HepG2 (cell line): Measurements from ENCODE around the gene PVRIG. TPM values are rescaled to one million over a fixed set of nuclear protein-coding genes. Genes with fewer than 3 reads are reported as not detected.

Source experiments
- ATAC-seq: fragments of 200-7000 bp; cut with Tn5 transposase; 3 replicates; pipeline ENCODE4 v1.9.1; 2020; ENCODE audit warnings: mild to moderate bottlenecking, moderate library complexity
- BruUV-seq: library from RNA; stranded (reverse); fragments of 400-500 nt; replicated peaks from 2 replicates; lab custom pipeline; 2021; lab: Mats Ljungman, UMichigan
- CTCF ChIA-PET: fragments of 300-600 bp; formaldehyde crosslinking; extraction: SDS; loops from one replicate; lab custom pipeline; 2021; ENCODE audit warnings: low total read pairs, inconsistent platforms, low intra/inter-chr PET ratio; lab: Yijun Ruan, JAX
- POLR2A ChIA-PET: fragments of 350-600 bp; sonication (Branson Sonifier 250); formaldehyde crosslinking; loops from one replicate; lab custom pipeline; 2020; ENCODE audit warnings: antibody characterized with exemption, inconsistent platforms; lab: Yijun Ruan, JAX
- DNase-seq: peaks from one replicate; pipeline ENCODE4 v3.0.0-alpha.2; 2015; ENCODE audit warnings: low spot score
- FAIRE-seq: peaks from 3 replicates; lab custom pipeline; 2011; peaks lifted over from hg19 to GRCh38; lab: Jason Lieb, UNC
- H2AFZ ChIP-seq: one replicate; pipeline ENCODE4 v1.6.1; 2011; ENCODE audit warnings: low read length, inconsistent platforms
- H3K27ac ChIP-seq: fragments of 300-600 bp; 3 replicates; pipeline ENCODE4 v1.8.0; 2011; ENCODE audit warnings: mixed run types, mild to moderate bottlenecking, mixed read lengths, low read length, inconsistent platforms; ENCODE audit not compliant: insufficient read depth; ENCODE audit errors: extremely low read length
- H3K27me3 ChIP-seq, 2 experiments: fragments of 200-600 bp in 1 of 2; 2 replicates in 1 of 2; 3 replicates in 1 of 2; pipeline versions ENCODE4 v1.6.0 to v1.8.0; 2011; ENCODE audit warnings: low read length in 2 of 2, mild to moderate bottlenecking in 2 of 2, moderate library complexity in 2 of 2, inconsistent platforms in 1 of 2; ENCODE audit not compliant: insufficient read depth in 2 of 2, control insufficient read depth in 1 of 2
- H3K36me3 ChIP-seq, 2 experiments: fragments of 200-600 bp in 1 of 2; replicated peaks in 1 of 2; 2 replicates in 1 of 2; 3 replicates in 1 of 2; pipeline versions ENCODE4 v1.5.1 to v1.8.0; 2011; ENCODE audit warnings: low read length in 2 of 2, inconsistent platforms in 1 of 2; ENCODE audit not compliant: insufficient read depth in 2 of 2, control insufficient read depth in 1 of 2
- H3K4me1 ChIP-seq: 2 replicates; pipeline ENCODE4 v1.5.1; 2012; ENCODE audit warnings: low read length, inconsistent platforms; ENCODE audit not compliant: insufficient read depth
- H3K4me2 ChIP-seq: 2 replicates; pipeline ENCODE4 v1.6.0; 2011; ENCODE audit warnings: low read depth, low read length, inconsistent platforms
- H3K4me3 ChIP-seq, 3 experiments: fragments of 200-600 bp in 1 of 3; sonication (generic), shearing (Covaris generic) in 1 of 3; replicated peaks in 1 of 3; 2 replicates each; pipeline ENCODE4 v1.5.1; 2011 to 2016; ENCODE audit warnings: low read length in 3 of 3, inconsistent platforms in 2 of 3, low read depth in 2 of 3, mild to moderate bottlenecking in 2 of 3, control low read depth in 1 of 3, mixed read lengths in 1 of 3; ENCODE audit not compliant: insufficient read depth in 1 of 3
- H3K79me2 ChIP-seq: one replicate; pipeline ENCODE4 v1.6.1; 2011; ENCODE audit warnings: low read length, inconsistent platforms; ENCODE audit not compliant: insufficient read depth
- H3K9ac ChIP-seq: 2 replicates; pipeline ENCODE4 v1.6.0; 2011; ENCODE audit warnings: mild to moderate bottlenecking, low read depth, low read length, inconsistent platforms; ENCODE audit not compliant: insufficient read depth
- H3K9me3 ChIP-seq: 2 replicates; pipeline ENCODE4 v1.5.1; 2012; ENCODE audit warnings: mild to moderate bottlenecking, low read length
- H4K20me1 ChIP-seq: 2 replicates; pipeline ENCODE4 v1.6.0; 2011; ENCODE audit warnings: inconsistent platforms, mild to moderate bottlenecking, low read length, moderate library complexity; ENCODE audit not compliant: insufficient read depth
- AGO2 ChIP-seq: fragments of 200-400 bp; formaldehyde crosslinking; optimal IDR thresholded peaks from 2 replicates; pipeline ENCODE3; 2017; ENCODE audit warnings: mild to moderate bottlenecking, low read depth, low read length, moderate library complexity
- CREB3 ChIP-seq: sonication (generic); formaldehyde crosslinking; IDR thresholded peaks from 2 replicates; pipeline ENCODE4 v1.5.0; 2020; ENCODE audit warnings: missing genetic modification reagents
- EP300 ChIP-seq, 3 experiments: sonication (generic) in 1 of 3; formaldehyde crosslinking in 1 of 3; IDR thresholded peaks; 2 replicates each; pipeline versions ENCODE4 v1.5.1 to v1.6.1; 2011 to 2020; ENCODE audit warnings: low read depth in 2 of 3, low read length in 2 of 3, borderline replicate concordance in 1 of 3, improper control_type of control experiment in 1 of 3, mild to moderate bottlenecking in 1 of 3, missing genetic modification reagents in 1 of 3, moderate library complexity in 1 of 3
- MLX ChIP-seq: IDR thresholded peaks from 2 replicates; pipeline ENCODE4 v1.6.1; 2016
- SIN3B ChIP-seq: fragments of 150-350 bp; IDR thresholded peaks from 2 replicates; pipeline ENCODE4 v1.6.1; 2014; ENCODE audit warnings: low read length
- ZNF292 ChIP-seq: sonication (generic); formaldehyde crosslinking; IDR thresholded peaks from 2 replicates; pipeline ENCODE4 v1.8.1; 2022; ENCODE audit warnings: mild to moderate bottlenecking, low read depth, missing genetic modification reagents, borderline replicate concordance
- ZNF549 ChIP-seq: sonication (generic); formaldehyde crosslinking; IDR thresholded peaks from 2 replicates; pipeline ENCODE4 v1.5.0; 2020; ENCODE audit warnings: missing genetic modification reagents
- ZNF598 ChIP-seq: sonication (generic); formaldehyde crosslinking; IDR thresholded peaks from 2 replicates; pipeline ENCODE4 v1.5.1; 2020; ENCODE audit warnings: mild to moderate bottlenecking, missing genetic modification reagents, borderline replicate concordance
- ZNF614 ChIP-seq: IDR thresholded peaks from 2 replicates; pipeline ENCODE4 v1.6.1; 2018; ENCODE audit warnings: missing biosample characterization, missing genetic modification reagents, inconsistent platforms, borderline replicate concordance
- ZNF670 ChIP-seq: sonication (generic); formaldehyde crosslinking; IDR thresholded peaks from 2 replicates; pipeline ENCODE4 v1.8.0; 2022; ENCODE audit warnings: mild to moderate bottlenecking, missing genetic modification reagents, borderline replicate concordance
- WGBS: methylation state at CpG from one replicate; pipeline ENCODE4 v1.1.6; 2017; ENCODE audit warnings: low lambda C conversion rate; 5-methylcytosine and 5-hydroxymethylcytosine counted together
- in situ Hi-C: cut with HindIII; loops from 2 replicates; pipeline ENCODE4 v1.10.0; 2017; ENCODE audit warnings: low pct_unique_long_range_greater_than_20kb; ENCODE audit not compliant: extremely low pct_ligation_motif_present
- intact Hi-C: fragments of 100-400 bp; cut with micrococcal nuclease; formaldehyde crosslinking; loops from one replicate; pipeline ENCODE4 v1.10.0; 2022; ENCODE audit not compliant: unreplicated experiment
- polyA plus RNA-seq, 8 experiments: library from polyadenylated mRNA; depleted of rRNA in 3 of 8; stranded (reverse) in 7 of 8; unstranded in 1 of 8; fragments of >200 nt; fragmentation: Illumina TruSeq in 4 of 8; extraction: Trizol in 4 of 8; gene quantifications; 2 replicates each; pipeline versions ENCODE4 v1.2.1 to v1.2.3, GENCODE V29; 2011 to 2016; ENCODE audit warnings: low read depth in 4 of 8, missing spikeins in 1 of 8, mixed read lengths in 1 of 8; ENCODE audit not compliant: insufficient read depth in 1 of 8
- total RNA-seq, 5 experiments: library from RNA; depleted of rRNA; stranded (reverse); fragments of >200 nt; fragmentation: Illumina TruSeq; extraction: Trizol; gene quantifications; 2 replicates each; pipeline ENCODE4 v1.2.3, GENCODE V29; 2016; ENCODE audit warnings: low read depth in 1 of 5

The PVRIG gene
- total and polyA plus RNA-seq, 2 of the 13 experiments (the other 11 are each of a cell fraction or from before 2014, with no cell fraction given), result not detected

- Histone ChIP-seq H3K9ac (no peak overlapping the region), H4K20me1 (no peaks in the 10 kb centered on the region), H3K4me2 (no peak overlapping the region), H3K4me3 (no peak overlapping the region), H3K4me1 (peaks cover 28% of the 10 kb centered on the region), H3K9me3 (no peaks in the 10 kb centered on the region), H3K27ac (no peak overlapping the region), H3K27me3 (no peaks in the 10 kb centered on the region), H3K79me2 (no peaks in the 10 kb centered on the region), H2AFZ (no peak overlapping the region), H3K36me3 (no peaks in the 10 kb centered on the region)
- DNase-seq, result no peak
- intact Hi-C loops, result no loop called here
- ATAC-seq, result no peak
- WGBS, result 85% methylated on average over 6 of the region's 6 CpGs
- TF ChIP-seq ZNF670 (CRISPR knock-in tag), result no peak
- TF ChIP-seq CREB3 (CRISPR knock-in tag), result no peak
- TF ChIP-seq ZNF614 (CRISPR knock-in tag), result no peak
- no peak for TF ChIP-seq ZNF292
- TF ChIP-seq EP300 (IDR thresholded peaks at IDR 0.05; ENCODE audit: low read depth in 2 of 2, low read length in 2 of 2), result no peak
- no peak for TF ChIP-seq EP300 (CRISPR knock-in tag; IDR thresholded peaks at IDR 0.05; ENCODE audit: borderline replicate concordance)
- TF ChIP-seq SIN3B, result no peak
- no peak for TF ChIP-seq MLX
- TF ChIP-seq ZNF549, result no peak
- no peak for TF ChIP-seq ZNF598 (CRISPR knock-in tag)
- TF ChIP-seq AGO2, result no peak
- no TSS peak for BruUV-seq
- FAIRE-seq, result no peak
- POLR2A ChIA-PET, result no interaction called here
- in situ Hi-C loops, result no loop called here
- CTCF ChIA-PET, result no interaction called here
Observed at GRCh38 chr7:100209493-100209892, 10.3 kb upstream of the PVRIG start.
